ENCODE data around the gene GSG1L.
A peak's percentile ranks its signal among the peaks of the same experiment; 100 is the strongest.

Gene GSG1L

DNA sequence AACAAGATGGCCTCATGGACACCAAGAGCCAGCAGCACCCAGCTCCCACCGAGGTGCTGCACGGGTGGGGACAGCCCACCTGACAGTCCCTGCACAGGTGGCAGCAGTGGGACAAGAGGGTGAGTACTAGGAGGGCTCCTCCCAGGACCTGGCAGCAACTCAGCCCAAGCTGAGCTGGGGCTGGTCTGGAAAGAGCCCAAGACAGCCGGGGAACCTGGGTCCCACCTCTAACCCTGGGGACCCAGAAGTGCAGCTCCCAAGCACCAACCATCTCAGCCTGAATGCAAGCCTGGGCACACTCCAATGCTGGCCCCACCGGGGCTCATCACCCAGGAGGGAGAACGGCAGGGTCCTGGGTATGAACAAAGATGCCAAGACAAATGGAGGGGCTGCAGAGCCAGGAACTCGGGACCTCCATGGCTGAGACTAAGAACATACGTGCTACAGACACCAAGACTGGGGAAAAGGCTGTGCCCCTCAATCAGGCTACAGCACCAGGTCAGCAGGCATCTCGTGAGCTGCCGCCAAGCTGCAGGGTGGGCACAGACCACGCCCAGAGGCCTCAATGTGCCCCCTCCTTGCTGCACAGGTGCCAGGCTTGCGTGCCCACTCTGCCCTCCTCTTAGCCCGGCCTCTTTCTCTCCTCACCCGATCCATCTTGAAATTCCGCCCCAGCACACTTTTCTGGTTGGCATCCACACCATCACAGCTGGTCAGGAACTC lies 37.5 kb upstream of the GSG1L start:
- DNase-seq: no peak
- ATAC-seq (replicated peaks): no peak
- peak overlapping the region in 1 of 2 donors; percentile 2 for H3K27ac Mint-ChIP-seq
- H3K36me3 Mint-ChIP-seq (ENCODE audit: insufficient read depth): peaks cover 79% of the 10 kb centered on the region
- H3K9me3 Mint-ChIP-seq: no peaks in the 10 kb centered on the region
- no peak overlapping the region for H3K4me3 Mint-ChIP-seq
- peaks cover 0 to 13% of the 10 kb centered on the region in 2 donors for H3K4me1 Mint-ChIP-seq (ENCODE audit: low read depth in 2 of 2)
- H3K27me3 Mint-ChIP-seq: no peaks in the 10 kb centered on the region

DNA sequence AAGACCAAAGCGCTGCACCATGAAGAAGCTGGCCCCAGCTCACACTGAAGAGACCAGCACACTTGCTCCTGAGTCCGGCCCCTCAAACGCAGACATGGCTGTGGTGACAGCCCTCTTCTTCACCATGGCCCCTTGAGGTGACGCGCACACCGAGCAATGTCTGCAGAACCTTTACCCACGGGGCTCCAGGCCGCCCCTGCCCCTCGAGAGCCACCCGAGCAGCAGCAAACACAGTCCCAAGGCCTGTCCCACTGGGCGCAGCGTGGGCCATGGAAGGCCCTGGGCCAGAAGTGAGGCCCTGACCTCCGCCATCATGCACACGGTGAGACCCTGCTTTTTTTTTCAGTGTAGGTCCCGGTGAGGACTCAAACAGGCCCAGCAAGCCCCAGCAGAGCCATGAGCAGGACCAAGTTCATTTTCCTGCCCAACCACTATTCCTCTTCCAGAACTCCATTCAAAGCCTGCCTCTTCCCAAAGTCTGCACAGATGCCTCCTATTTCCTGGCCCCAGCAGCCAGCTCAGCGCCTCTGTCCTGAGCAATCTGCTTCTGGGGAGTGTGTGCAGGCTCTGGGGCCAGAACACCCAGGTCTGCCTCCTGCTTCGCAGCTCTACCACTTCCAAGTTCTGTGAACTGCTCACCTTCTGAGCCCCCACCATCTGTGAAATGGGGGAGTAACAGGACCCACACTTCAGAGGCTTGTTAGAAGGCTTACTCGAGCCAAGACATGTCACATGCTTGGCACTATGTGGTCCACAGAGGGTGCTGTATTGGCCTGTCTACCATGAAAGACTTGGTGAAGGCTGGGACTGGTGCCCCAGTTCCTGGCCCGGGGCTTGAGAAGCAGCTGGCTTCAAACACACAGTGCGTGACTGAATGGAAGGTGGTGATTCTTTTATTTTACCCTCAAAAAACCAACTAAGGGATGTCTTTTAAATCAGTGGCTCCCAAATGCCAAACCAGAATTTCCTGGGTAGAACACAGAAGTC lies 35.7 kb upstream of the GSG1L start:
- H3K36me3 Mint-ChIP-seq (ENCODE audit: insufficient read depth): peaks cover 68% of the 10 kb centered on the region
- peaks cover 0 to 13% of the 10 kb centered on the region in 2 donors for H3K4me1 Mint-ChIP-seq (ENCODE audit: low read depth in 2 of 2)
- H3K4me3 Mint-ChIP-seq: no peak overlapping the region

DNA sequence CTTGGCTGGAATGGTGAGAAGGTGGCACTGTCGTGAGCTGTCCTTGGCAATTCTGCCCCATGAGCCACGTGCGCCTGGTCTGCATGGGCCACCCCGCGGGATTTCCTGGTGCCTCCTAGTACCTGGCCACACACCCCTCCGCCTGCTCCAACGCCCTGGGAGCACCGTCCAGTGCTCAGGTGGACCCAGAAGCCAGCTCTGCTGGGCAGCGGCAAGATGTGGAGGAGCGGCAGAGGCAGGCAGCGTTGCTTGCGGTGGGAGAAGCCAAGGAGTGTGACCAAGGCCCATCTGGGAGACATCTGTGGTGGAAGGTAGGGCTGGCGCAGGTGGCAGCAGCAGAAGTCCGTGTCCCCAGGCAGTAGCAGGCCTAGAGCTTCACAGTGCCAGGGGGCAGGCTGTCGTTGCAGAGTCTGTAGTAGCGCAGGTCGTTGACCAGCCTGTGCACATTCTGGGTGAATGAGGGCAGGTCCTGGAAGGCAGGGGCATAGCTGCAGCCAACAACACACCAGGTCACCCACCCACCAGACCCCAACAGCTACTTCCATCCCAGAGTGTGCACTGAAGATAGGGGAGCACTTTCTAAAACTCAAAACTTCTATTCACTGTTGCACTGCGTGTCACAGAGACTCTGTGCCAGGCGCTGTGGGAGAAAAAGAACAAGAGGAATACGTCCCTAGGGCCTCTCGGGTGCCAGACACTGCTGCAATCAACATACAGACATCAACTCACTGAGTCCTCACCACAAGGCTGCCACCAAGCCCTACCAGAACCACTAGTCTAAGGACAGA lies 34.9 kb upstream of the GSG1L start:
- Mint-ChIP-seq H3K9me3 (no peaks in the 10 kb centered on the region), H3K4me3 (no peak overlapping the region), H3K27ac (peak overlapping the region in 1 of 2 donors; percentile 57), H3K4me1 (ENCODE audit: low read depth in 2 of 2) (peaks cover 0 to 13% of the 10 kb centered on the region in 2 donors), H3K27me3 (no peaks in the 10 kb centered on the region), H3K36me3 (ENCODE audit: insufficient read depth) (peaks cover 63% of the 10 kb centered on the region)
- ATAC-seq (replicated peaks) (no peak), DNase-seq (no peak)

More for the DNA sequence above, 35.7 kb upstream of the GSG1L start:
- Mint-ChIP-seq H3K27me3 (no peaks in the 10 kb centered on the region), H3K27ac (peak overlapping the region in 1 of 2 donors; percentile 57), H3K9me3 (no peaks in the 10 kb centered on the region)
- ATAC-seq (replicated peaks): no peak
- no peak for DNase-seq

DNA sequence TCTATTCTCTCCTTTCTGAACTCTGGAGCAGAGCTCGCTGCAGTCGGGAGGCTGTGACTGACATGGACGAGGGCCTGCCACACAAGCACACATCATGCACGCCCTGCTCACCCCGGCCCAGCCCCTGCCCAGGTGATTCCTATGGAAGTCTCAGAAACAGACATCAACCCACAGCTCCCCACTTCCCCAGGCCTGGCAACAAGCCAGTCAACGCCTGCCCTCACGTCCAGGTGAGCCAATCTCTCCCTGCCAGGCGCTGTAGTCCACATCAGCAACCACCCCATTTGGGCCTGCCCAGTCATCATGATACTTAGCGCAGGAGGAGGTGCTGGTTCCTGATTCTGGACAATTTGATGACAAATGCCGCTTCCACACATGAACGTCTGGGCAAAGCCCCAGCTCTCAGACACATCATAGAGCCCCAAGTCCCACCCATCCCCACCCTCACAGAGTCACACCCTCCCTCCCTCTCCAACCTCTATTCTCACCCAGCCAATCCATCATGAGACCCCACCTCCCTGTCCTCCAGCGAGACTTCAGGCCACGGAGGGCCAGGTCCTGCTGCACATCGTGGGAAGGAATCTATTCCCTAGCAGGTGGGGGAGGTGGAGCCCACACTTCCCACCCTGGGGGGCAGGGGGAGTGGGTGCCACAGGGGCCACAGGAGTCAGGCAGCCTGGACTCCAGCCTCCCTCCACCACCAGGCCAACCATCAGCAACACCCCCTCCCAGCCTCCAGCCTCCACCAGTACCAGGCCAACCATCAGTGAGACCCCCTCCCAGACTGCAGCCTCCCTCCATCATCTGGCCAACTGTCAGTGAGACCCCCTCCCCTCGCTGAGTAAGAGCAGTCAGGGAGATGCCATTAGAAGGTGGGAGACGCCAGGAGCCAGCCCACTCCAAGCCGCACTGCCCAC lies 33.7 kb upstream of the GSG1L start:
- Mint-ChIP-seq H3K27ac (peak overlapping the region; percentile 23 to 72), H3K4me1 (ENCODE audit: low read depth in 2 of 2) (peaks cover 0 to 12% of the 10 kb centered on the region in 2 donors), H3K4me3 (no peak overlapping the region), H3K36me3 (ENCODE audit: insufficient read depth) (peaks cover 58% of the 10 kb centered on the region), H3K9me3 (no peaks in the 10 kb centered on the region), H3K27me3 (no peaks in the 10 kb centered on the region)
- DNase-seq (no peak), ATAC-seq (replicated peaks) (no peak)

DNA sequence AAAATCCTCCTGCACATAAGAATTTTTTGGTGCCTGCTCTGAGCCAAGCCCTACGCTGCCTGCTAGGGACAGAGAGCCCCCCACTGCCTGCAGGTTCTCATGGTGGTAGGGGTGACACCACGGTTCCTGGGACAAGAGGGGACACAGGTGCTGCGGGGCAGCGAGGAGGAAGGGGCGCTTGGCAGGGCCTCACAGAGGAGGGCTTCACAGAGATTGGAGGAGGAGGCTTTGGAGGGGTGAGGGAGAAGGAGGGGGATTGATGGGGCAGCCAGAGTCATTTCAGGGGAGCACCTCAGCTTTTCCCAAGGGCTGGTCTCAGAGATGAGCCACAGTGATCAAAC lies 29.8 kb upstream of the GSG1L start:
- DNase-seq (no peak), ATAC-seq (replicated peaks) (no peak)
- Mint-ChIP-seq H3K36me3 (ENCODE audit: insufficient read depth) (peaks cover 33% of the 10 kb centered on the region), H3K27ac (no peak overlapping the region), H3K27me3 (no peaks in the 10 kb centered on the region), H3K4me3 (no peak overlapping the region), H3K9me3 (no peaks in the 10 kb centered on the region), H3K4me1 (ENCODE audit: low read depth in 2 of 2) (peaks cover 9 to 11% of the 10 kb centered on the region in 2 donors)

DNA sequence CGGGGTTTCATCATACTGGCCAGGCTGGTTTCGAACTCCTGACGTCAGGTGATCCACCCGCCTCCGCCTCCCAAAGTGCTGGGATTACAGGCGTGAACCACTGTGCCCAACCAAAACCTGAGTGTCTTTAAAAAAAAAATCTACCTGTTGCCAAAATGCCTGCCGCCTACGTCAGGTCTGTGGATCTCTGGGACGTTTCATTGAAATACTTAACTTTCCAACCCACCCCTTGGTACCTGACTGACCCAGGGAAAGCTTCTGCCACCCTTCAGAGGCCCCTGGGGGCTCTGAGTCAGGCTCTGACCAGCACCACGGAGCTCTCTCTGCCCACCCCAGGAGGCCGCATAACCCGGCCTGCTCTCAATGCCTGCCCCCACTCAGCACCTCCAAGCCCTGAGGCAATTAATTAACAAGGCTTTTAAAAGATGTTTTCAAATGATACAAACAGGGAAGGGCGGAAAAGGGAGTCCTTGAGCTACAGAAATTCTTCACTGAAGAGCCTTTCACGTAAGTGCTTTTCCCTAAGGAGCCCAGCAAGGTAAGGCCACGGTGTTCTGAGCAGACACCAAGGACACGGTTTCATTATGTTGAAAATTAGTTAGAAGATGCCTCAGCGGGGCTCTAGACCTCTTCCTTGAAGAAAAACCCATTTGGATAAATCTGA lies 29.3 kb upstream of the GSG1L start:
- no peak overlapping the region for H3K27ac Mint-ChIP-seq
- H3K9me3 Mint-ChIP-seq: no peaks in the 10 kb centered on the region
- H3K27me3 Mint-ChIP-seq: no peaks in the 10 kb centered on the region
- H3K36me3 Mint-ChIP-seq (ENCODE audit: insufficient read depth): peaks cover 34% of the 10 kb centered on the region
- peaks cover 9 to 11% of the 10 kb centered on the region in 2 donors for H3K4me1 Mint-ChIP-seq (ENCODE audit: low read depth in 2 of 2)
- no peak overlapping the region for H3K4me3 Mint-ChIP-seq
- DNase-seq: no peak
- no peak for ATAC-seq (replicated peaks)

DNA sequence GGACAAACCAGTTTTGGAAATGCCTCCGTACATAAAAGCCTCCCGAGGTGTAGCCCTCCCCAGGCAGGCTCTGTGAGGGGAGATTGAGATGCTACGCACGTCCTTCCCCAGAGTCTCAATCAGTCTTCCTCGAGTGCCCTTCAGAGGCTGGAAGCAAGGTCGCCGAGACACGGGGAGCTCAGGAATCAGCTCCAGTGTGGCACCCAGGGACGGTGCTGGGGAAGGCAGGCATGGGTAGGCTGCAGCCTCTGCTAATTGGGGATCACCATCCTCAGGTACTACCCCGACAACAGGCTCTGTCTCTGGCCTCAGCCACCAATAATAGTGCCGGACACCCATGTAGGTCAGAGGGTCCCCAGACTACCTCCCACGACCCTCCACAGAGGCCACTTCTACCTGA lies 28.1 kb upstream of the GSG1L start:
- DNase-seq (no peak), ATAC-seq (replicated peaks) (no peak)
- no peaks in the 10 kb centered on the region for H3K27me3 Mint-ChIP-seq
- H3K36me3 Mint-ChIP-seq (ENCODE audit: insufficient read depth): peaks cover 25% of the 10 kb centered on the region
- no peaks in the 10 kb centered on the region for H3K9me3 Mint-ChIP-seq
- peak overlapping the region in 1 of 2 donors; percentile 81 for H3K27ac Mint-ChIP-seq
- peaks cover 8 to 9% of the 10 kb centered on the region in 2 donors for H3K4me1 Mint-ChIP-seq (ENCODE audit: low read depth in 2 of 2)
- no peak overlapping the region for H3K4me3 Mint-ChIP-seq

DNA sequence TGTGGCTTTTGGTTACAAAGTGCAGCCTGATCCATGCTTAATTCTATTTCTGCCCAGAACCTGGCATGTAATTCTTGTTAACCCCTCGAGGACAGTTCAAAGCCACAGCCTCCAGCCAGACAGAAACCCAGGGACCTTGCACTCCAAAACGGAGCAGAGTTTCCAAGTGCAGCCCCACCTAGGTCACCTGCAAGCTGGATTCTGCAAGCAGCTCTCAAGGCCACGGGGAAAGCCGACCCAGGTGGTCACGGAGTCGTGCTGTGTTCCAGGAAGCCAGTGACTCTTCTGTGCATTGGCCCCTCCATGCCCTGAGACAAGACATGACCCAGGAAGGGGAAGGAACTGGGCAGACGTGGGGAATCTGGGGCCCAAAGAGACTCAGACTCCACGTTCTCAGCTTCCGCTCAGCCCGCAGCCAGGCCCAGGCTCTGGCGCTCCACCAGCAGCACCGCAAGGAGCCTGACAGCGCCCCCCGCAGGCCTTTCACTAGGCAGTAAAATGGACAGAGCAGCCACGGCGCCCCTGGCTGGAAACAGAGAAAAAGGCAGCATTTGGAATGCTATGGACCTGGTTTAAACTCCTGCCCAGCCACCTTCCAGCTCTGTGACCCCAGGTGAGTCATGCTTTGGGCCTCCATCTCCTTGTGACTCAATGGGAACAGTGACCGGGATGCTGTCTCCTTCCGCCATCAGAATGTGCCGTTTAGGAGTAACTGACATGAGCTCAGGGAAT lies 27.3 kb upstream of the GSG1L start:
- Mint-ChIP-seq H3K4me3 (no peak overlapping the region), H3K4me1 (ENCODE audit: low read depth in 2 of 2) (peaks cover 8 to 11% of the 10 kb centered on the region in 2 donors), H3K9me3 (no peaks in the 10 kb centered on the region), H3K36me3 (ENCODE audit: insufficient read depth) (peaks cover 19% of the 10 kb centered on the region), H3K27ac (peak overlapping the region; percentile 60 to 81), H3K27me3 (no peaks in the 10 kb centered on the region)
- DNase-seq (no peak), ATAC-seq (replicated peaks) (no peak)

DNA sequence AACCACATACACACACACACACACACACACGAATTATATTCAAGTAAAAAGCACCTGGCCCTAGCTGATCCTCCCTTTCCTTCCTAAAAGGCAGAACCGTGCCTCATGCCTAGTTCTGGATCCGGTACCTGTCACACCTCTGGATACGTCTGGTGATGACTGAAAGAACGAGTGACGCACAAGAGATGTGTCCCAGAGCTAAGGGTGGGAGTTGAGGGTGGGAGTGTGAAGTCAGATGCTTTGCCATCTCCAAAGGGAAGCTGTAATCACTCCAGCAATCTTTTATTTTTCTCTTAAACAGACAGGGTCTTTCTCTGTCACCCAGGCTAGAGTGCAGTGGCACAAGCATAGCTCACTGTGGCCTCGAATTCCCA lies 26.5 kb upstream of the GSG1L start:
- H3K27ac Mint-ChIP-seq: peak overlapping the region; percentile 79 to 80
- peaks cover 8 to 11% of the 10 kb centered on the region in 2 donors for H3K4me1 Mint-ChIP-seq (ENCODE audit: low read depth in 2 of 2)
- H3K4me3 Mint-ChIP-seq: no peak overlapping the region
- peaks cover 18% of the 10 kb centered on the region for H3K36me3 Mint-ChIP-seq (ENCODE audit: insufficient read depth)
- H3K27me3 Mint-ChIP-seq: no peaks in the 10 kb centered on the region
- no peaks in the 10 kb centered on the region for H3K9me3 Mint-ChIP-seq
- DNase-seq: no peak
- ATAC-seq (replicated peaks): no peak

DNA sequence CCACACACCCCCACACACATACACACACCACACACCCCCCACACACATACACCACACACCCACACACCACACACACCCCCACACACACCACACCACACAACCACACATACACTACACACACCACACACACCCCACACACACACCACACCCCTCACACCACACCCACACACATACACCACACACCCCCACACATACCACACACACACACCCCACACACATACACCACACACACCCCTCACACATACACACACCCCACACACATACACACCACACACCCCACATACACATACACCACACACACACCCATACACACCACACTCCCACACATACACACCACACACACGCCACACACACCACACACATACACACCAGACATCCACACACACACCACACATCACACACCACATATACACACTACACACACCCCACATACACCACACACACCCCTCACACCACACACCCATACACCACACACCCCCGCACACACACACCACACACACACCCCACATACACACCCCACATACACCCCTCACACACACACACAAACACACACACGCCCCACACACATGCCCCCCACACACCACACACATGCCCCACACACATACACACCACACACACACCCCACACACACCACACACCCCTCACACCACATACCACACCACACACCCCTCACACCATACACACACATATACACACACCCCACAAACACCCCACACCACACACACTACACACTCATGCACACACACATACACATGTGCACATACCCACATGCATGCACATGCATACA lies 25.9 kb upstream of the GSG1L start:
- no peak overlapping the region for H3K4me3 Mint-ChIP-seq
- H3K27me3 Mint-ChIP-seq: no peaks in the 10 kb centered on the region
- no peak for DNase-seq
- H3K27ac Mint-ChIP-seq: peak overlapping the region; percentile 79 to 80
- peaks cover 18% of the 10 kb centered on the region for H3K36me3 Mint-ChIP-seq (ENCODE audit: insufficient read depth)
- no peak for ATAC-seq (replicated peaks)
- peaks cover 8 to 11% of the 10 kb centered on the region in 2 donors for H3K4me1 Mint-ChIP-seq (ENCODE audit: low read depth in 2 of 2)
- H3K9me3 Mint-ChIP-seq: no peaks in the 10 kb centered on the region

DNA sequence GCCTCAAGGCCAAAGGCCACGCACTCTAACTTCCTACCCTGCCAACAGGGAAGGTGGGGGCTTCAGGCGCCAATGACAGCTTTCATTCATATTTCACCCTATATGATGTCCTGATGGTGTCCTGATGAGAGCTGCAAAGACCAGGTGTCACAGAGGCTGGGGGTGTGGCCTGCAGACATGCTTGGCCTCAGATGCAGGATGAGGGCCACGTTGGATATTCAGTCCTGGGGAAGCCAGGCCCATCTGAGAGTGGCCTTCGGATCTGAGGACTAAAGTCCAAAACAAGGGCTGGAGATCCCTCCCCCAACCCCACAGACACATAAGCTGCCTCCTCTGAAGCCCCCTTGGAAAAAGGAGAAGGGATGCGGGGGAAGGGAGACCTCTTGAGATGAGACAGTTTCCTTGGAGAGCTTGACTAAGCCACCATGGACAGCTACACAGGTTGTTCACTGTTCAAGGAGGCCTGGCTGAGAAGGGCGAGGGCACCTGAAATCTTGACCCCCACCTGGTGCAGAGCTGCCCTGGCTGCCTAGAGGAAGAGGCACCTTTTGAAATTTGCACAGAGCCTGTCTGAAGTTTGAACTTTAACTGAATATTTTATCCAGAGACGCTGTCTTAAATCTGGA lies 24.3 kb upstream of the GSG1L start:
- Mint-ChIP-seq H3K4me1 (ENCODE audit: low read depth in 2 of 2) (peaks cover 8 to 11% of the 10 kb centered on the region in 2 donors), H3K27ac (no peak overlapping the region), H3K36me3 (ENCODE audit: insufficient read depth) (peaks cover 11% of the 10 kb centered on the region), H3K4me3 (no peak overlapping the region), H3K9me3 (no peaks in the 10 kb centered on the region), H3K27me3 (no peaks in the 10 kb centered on the region)
- DNase-seq (no peak), ATAC-seq (replicated peaks) (no peak)
